ENCODE data around the gene KSR1.
"Not testable (repeated sequence)": the region's sequence is repeated elsewhere in the genome, so short reads cannot be mapped to it uniquely, and the experiment has no call there.

- TF ChIP-seq POLR2A, POLR2AphosphoS5 (IDR thresholded peaks at IDR 0.05; ENCODE audit: low read depth, low read length): not testable (repeated sequence)
Observed at GRCh38 chr17:27421626-27422025, 34.6 kb upstream of the KSR1 start.
